GM18511 (cell line): Measurements from ENCODE around the gene PPP6R1.
"Not testable (repeated sequence)": the region's sequence is repeated elsewhere in the genome, so short reads cannot be mapped to it uniquely, and the experiment has no call there.

ENCODE experiments used
- ATAC-seq: cut with Tn5 transposase; IDR thresholded peaks from one replicate; pipeline ENCODE4 v1.9.1; 2021; ENCODE audit warnings: mild to moderate bottlenecking, moderate library complexity; ENCODE audit not compliant: unreplicated experiment

The PPP6R1 gene

DNA sequence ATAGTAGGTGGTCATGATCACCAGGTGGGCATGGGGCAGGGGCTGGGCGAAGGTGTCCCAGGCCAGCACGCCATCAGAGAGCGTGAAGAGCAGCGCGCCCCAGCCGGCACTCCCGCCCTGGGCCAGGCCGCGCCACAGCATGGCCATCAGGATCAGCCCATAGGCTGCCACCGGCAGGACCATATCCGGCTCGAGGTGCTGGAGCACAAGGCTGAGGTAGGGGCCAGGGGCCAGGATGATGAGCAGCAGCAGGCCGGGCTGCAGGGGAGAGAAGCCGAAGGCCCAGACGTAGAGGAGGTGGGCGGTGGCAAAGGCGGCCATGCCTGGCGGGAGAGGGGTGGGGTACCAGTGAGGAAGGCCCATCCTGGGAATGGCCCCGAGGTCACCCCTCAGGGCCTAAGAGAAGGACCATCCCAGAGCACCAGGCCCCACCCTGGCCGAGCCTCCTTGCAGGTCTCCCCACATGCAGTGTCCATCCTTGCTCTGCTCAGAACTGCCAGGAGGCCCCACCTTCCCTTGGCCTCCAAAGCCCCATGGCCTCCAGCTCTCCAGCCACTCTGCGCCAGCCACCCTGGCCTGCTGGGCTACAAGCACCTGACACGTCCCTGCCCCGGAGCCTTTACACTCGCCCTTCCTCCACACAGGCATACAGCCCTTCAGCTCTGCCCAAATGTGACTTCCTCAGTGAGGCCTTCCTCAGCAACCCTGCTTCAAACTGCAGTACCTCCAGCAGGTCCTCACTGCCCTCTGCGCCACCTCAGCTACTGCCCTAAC lies 31.4 kb downstream of the PPP6R1 start:
- no peak for ATAC-seq

DNA sequence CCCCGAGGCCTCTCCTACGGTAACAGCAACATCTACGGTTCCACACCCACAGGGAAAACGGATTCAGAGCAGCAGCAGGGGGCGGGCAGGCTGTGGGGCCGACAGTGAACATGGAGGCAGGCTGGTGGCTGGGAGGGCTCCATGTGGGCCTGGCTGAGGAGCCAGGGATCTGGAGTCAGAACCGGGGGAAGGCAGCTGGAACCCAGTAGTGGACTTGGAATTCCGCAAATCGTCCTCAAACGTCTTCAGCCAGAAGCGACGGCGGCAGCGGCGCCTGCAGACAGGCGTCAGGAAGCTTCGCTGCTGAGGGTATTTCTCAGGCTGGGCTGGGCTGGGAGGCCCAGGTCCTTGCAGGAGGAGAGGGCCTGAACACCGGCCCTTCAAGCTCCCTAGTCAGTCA lies 32.0 kb downstream of the PPP6R1 start:
- ATAC-seq, result no peak

DNA sequence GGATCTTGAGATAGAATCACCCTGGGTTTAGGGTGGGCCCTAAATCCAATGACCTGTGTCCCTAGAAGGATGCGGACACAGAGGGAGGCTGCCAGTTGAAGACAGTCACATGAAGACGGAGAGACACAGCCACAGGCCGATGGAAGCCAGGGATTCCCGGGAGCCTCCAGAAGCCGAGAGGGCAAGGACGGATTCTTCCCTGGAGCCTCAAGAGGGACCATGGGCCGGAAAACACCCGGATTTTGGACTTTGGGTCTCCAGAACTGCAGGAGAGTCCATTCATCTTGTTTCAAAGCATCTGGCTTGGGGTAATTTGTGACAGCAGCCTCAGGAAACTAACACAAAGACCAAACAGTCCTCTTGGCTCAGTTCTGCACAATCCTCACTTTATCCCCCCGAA lies 32.5 kb downstream of the PPP6R1 start:
- ATAC-seq, result no peak

DNA sequence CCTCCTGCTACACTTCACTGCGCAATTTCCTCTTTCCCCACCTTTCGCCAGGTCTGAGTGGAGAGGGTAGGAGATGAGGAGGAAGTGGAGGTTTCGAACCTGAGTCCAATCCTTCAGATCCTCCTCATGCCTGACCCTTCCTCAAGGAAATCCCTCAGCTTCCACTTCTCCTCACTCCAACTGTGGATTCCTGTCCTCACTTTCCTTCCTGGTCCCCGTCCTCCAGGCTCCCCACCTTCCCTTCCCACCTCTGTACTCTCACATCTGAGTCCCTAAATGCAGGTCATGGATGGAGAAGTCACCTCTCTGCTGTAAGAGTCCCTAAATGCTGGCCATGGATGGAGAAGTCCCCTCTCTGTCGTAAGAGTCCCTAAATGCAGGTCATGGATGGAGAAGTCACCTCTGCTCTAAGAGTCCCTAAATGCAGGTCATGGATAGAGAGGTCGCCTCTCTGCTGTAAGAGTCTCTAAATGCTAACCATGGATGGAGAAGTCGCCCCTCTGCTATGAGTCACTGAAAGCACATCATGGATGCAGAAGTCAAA lies 33.3 kb downstream of the PPP6R1 start:
- ATAC-seq, result no peak

DNA sequence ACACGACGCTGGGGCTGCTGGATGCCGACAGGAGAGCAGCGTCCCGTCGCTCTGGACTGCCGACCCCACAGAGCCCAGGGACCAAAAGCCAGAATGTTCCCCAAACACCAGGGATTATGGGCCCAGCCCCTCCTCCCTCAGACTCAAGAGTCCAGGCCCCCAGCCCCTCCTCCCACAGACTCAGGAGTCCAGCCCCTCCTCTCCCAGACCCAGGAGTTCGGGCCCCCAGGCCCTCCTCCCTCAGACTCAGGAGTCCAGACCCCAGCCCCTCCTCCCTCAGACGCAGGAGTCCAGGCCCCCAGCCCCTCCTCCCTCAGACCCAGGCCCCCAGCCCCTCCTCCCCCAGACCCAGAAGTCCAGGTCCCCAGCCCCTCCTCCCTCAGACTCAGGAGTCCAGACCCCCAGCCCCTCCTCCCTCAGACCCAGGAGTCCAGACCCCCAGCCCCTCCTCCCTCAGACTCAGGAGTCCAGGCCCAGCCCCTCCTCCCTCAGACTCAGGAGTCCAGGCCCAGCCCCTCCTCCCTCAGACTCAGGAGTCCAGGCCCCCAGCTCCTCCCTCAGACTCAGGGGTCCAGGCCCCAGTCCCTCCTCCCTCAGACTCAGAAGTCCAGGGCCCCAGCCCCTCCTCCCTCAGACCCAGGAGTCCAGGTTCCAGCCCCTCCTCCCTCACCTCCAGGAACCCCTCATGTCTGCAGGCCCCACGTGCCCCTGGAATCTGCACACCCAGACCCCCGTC lies 34.0 kb downstream of the PPP6R1 start:
- not testable (repeated sequence) for ATAC-seq

DNA sequence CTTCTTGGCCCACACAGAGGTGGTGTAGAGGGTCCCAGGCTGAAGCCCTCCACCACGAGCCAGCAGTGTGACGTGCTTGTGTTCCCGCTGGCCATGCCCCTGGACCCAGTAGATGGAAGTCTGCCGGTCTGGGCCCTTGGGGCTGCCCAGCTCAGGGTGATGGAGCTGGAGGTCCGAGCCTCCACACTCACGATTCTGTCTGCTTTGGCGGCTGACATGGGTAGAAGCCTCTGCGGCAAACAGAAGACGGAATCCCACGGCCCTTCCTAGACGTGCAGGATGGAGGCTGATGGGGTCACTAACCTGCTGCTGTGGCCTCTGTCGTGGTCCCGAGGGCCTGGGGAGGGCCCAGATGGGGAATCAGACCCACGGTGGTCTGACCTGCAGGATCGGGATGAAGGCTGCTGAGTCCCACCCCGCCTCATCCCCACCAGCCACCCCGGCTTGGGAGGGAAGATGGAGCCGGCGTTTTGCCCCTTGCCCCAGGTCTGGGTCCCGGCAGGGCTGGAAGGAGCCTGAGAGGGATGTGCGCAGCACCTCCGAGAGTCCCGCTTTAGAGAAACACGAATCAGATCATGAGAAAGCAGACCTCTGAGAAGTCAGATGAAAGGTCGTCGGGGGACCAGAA lies 34.7 kb downstream of the PPP6R1 start:
- ATAC-seq, result no peak

DNA sequence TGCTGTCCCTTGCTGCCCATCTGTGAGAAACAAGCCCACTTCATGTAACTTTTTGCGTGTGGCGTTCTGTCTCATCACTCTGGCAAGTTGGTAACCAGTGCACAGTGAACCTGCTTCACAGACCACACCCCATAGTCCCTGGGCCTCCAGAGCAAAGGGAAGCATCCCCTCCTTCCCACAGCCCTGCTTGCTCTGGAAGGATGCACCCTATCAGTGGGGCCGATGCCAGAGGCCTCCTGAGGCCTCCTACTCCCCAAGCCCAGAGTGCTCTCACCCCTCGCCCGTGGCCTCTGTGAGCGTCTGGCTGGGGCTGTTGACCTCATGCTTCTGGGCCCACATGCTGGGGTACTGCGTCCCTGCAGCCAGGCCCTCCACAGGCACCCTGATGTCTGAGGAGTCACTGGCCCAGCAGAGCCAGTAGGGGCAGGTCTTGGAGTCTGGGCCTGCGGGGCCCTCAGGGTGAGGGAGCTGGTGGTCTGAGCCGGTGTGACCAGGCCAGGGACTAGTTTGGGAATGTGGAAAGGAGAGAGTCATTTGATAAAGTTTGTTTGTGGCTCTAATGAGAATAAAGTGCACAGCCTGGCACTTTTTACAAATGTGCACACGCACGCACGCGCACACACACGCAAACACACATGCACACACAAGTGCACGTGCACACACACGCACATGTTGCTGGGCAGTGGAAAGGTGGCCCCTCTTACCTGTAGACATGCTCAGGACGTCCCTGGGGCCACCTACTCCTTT lies 35.4 kb downstream of the PPP6R1 start:
- ATAC-seq, result no peak

DNA sequence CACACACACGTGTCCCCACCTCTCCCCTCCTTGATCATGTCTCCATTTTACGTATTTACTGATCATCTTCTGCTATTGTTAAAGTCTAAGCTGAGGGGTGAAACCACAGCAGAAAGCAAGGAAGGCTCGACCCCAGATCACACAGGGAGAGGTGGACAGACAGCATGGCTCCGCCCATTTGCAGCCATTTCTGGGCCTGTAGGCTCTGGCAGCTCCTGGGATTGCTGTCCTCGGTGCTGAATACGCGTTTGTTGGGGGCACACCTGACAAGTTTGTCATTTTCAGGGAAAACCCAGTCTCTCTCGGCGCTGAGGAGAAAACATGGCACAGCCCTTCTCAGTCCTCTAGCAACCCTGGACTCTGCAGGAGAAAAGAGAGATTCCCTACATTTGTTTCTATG lies 38.3 kb downstream of the PPP6R1 start:
- ATAC-seq, result no peak

DNA sequence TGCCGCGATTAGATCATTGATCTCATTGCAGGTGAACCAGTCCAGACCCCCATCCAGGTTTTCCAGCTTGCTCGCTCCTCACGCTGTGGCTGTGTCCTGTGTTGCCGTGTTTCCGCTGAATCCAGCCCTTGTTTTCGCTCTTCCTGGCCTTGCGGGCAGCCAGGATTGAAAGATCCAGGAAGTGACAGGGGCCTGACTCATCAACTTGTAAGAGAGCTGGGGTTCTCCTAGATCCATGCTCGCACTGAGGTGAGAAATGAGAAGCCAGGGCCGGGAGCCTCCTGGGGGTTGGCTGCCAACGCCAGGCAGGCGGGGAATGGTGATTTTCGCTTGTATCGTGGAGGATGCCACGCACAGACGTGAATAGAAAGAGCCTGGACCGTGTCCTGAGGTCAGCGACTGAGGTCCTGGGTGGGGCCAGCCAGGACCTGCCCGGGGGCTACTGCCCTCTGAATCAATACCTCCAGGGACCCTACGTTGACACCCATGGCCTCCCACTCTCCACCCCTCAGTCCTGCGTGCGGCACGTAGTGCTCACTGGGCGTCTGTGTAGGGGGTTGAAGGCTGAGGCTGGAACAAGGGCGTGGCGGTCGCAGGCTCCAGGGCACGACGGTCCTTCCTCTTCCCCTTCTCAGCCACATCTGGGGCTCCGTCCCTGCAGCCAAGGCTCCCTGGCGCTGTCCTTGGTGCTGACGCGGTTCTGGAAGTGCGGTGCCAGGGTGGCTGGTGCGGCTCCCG lies 42.2 kb downstream of the PPP6R1 start:
- no peak for ATAC-seq

DNA sequence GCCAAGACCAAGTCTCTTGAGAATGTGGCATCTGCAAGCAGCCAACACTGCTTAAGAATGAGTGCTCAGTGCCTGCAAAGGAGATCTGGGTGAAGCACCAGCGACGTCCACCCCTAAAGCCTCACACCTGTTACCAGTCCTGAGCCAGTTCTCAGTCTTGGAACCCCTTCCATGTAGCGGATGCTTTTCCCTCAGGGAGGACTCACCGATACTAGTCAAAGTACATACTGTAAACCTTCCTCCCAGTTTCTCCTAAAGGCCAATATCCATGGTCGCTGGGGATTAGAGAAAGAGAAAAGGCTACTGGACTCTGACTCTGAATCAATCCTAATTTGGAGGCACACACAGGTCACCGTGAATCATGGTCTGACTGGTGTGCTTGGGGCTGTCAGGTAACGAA lies 45.3 kb downstream of the PPP6R1 start:
- ATAC-seq, result no peak

DNA sequence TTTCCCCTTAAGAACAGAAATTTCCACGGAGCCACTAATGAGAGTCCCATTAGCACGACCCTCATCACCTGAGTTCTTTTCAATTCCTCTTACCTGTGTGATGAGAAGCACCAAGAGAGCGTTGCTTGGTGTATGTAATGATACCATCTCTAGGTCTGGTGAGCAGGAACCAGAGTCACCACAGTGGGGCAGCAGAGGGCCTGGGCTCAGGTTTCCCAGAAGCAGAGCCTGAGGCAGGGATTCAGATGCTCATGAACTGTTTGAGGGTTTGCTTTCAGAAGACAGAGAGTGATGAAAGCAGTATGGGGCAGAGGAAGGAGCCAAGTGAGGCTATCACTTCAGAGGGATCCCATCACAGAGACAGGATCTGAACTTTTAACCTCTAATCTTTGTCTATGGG lies 46.4 kb downstream of the PPP6R1 start:
- no peak for ATAC-seq

DNA sequence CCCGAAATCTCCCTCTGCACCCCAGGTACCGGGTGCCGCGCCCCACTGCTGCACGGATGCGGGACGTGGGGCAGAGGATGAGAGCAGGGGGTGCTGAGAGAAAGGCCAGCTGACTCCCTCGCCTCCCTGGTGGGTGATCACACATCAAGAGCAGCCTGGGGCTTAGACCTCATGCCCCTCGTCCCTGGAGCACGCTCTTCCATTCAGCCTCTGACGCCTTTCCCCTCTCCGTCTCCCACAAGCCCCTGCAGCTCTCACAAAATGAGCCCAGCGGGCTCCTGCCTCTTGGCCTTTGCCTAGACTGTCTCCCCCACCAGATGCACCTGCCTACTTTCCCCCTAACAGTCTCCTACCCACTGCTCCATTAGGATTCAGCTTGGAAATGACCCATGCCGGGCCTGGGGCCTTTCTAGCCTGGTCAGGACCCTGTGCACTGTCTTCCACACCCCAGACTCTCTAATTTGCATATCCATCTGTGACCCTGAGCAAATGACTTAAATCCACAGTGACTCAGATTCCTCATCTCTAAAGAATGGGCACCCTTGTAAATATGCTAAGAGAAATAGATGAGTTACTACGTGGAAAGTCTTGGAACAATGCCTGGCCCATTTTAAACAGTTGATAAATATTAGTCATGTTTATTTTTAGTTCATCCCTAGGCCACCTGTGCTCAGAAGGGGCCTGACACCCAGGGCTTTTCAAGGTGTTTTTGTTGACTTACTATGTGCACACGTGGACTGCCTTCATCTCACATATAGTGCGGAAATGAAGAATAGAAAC lies 48.9 kb downstream of the PPP6R1 start:
- no peak for ATAC-seq

DNA sequence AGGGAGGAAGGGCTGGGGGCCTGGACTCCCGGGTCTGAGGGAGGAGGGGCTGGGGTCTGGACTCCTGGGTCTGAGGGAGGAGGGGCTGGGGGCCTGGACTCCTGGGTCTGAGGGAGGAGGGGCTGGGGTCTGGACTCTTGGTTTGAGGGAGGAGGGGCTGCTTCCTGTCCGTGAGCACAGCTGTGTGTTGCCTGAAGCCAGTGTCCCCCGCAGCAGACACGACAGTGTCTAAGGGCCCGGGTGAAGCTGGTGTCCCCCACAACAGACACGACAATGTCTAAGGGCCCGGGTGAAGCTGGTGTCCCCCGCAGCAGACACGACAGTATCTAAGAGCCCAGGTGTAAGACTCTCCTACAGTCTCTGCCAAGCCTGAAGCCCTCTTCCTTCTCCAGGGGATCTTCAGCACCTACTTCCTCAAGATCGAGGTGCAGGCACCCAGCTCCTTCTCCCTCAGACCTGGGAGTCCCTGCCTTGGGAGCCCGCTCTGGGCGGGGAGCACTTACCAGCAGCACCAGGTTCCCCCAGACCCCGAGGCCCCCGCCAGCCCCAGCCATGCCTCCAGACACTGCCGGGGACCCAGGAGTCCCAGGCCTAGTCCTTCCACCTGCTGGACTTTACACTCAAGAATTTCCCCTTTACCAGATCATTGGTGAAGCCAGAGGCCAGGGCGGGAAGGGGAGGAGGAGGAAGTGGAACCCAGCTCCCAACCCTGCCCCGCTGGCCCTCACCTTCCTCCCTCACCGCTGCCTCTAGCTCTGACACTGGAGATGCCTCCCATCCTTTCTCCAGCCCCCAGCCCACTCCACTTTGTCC lies 49.7 kb downstream of the PPP6R1 start, which contains the start of gene PTPRH:
Gene PTPRH (minus strand): TSS at position 622 of the 813 bp plus-strand sequence. CDS start 68 bp downstream, at position 554.
- ATAC-seq, result no peak

DNA sequence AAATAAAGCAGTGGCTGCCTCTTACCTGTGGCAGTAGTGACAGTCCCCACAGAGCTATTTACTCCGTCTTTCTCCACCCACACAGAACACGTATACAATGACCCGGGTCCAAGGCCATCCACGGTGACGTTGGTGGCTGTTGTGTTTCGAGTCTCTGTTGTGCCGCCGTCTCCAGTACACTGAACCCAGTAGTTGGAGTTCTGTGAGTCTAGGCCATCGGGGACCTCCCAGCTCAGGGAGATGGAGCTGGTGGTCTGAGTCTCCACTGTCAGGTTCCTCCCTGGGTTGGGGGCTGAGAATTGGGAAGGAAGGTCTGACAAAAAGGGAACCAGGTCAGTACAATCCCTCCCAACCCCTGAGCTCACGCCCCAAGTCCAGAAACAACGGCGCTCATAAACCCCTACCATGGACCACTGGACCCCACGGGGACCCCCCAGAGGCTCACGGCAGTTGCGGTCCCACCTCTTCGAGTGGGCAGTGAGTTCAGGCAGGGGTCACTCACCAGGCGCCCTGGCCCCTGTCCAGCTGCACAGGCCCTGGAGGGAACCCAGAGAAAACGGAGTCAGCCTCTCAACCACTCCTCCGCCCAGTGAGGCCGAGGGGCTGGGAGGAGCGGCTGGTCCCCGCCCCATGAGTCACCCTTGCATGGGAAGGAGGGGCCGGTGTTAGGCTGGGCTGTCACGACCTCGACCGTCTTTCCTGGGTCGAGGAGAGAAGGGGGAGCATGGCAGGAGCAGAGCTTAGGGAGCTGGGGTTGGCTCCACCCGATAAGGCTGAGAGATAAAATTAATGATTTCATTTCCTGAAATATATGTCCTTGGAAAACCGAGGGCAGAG lies 51.9 kb downstream of the PPP6R1 start:
- ATAC-seq, result no peak

DNA sequence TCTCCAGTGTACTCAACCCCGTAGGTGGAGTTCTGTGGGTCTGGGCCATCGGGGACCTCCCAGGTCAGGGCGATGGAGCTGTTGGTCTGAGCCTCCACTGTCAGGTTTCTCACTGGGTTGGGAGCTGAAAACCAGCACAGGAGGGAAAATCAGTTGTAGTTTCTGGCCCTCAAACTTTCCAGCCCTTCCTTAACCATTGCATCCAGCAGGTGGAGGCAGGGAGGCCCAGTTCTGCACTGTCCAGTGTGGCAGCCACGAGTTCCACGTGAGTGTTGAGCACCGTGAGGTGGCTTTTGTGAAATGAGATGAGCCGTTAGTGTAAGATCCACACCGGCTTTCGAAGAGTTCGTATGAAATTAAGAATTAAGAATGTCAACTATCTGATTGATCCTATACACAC lies 56.6 kb downstream of the PPP6R1 start:
- ATAC-seq, result not testable (repeated sequence)

DNA sequence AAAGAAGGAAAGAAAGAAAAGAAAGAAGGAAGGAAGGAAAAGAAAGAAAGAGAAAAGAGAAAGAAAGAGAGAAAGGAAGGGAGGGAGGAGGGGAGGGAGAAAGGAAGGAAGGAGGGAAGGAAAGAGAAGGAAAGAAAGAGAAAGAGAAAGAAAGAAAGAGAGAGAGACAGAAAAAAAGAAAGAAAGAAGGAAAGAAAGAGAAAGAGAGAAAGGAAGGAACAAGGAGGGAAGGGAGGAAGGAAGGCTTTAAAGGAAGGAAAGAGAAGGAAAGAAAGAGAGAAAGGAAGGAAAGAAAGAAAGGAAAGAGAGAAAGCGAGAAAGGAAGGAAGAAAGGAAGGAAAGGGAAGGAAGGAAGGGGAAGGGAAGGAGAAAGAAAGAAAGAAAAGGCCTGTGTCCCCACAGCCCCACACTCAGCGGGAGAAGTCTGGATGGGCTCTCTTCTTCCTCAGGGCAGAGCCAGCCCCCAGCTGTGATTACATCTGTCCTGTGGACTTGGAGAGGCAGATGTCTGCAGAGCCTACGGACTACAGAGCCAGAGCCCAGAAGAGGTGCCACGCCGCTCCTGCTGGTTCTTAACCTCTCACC lies 59.1 kb downstream of the PPP6R1 start:
- no peak for ATAC-seq

DNA sequence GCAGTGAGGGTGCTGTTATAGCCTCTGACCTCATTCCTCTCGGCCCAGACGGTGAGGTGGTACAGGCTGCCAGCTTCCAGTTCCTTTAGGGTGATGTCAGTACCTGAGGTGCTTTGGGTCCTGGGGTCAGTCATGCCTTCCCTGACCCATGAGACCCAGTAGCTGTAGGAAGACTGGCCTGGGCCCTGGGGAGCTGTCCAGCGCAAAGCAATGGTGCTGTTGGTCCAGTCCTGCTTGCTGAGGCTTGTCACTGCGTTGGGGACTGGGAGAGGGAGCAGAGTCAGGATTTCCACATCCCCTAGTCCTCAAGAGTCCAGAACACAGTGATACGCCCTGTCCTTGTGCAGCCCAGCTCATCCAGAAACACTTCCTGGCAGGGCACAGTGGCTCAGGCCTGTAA lies 60.2 kb downstream of the PPP6R1 start:
- ATAC-seq, result no peak
